HG03139 (cell line): Measurements from ENCODE around the gene MS4A14.
"Not testable (repeated sequence)": the region's sequence is repeated elsewhere in the genome, so short reads cannot be mapped to it uniquely, and the experiment has no call there.

Source experiments
- ATAC-seq: cut with Tn5 transposase; IDR thresholded peaks from one replicate; pipeline ENCODE4 v1.9.1; 2021; ENCODE audit not compliant: unreplicated experiment

The MS4A14 gene

DNA sequence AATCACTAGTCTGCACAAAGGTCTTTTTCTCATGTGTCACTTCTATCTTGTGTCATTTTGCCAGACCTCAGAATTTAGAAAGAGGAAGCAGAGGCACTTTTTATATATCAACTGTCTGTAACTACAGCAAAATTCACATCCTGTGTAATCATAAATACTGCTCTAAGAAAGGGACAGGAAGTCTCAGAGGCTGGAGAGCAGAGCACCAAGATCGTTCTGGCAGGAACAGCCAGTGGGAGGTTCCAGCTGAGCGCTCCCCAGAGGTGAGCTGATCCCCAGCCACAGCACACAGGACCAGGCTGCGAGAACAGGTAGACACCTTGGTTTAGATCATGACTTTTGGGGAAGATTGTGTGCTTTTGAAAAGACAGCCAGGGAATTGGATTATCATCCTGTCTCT, 17.9 kb upstream of the MS4A14 start, which contains the start of gene MS4A7:
MS4A7 (plus strand) TSS at position 179 of the 400 bp plus-strand sequence. CDS start 4,610 bp downstream, outside the sequence.
- peak; percentile 92 for ATAC-seq

DNA sequence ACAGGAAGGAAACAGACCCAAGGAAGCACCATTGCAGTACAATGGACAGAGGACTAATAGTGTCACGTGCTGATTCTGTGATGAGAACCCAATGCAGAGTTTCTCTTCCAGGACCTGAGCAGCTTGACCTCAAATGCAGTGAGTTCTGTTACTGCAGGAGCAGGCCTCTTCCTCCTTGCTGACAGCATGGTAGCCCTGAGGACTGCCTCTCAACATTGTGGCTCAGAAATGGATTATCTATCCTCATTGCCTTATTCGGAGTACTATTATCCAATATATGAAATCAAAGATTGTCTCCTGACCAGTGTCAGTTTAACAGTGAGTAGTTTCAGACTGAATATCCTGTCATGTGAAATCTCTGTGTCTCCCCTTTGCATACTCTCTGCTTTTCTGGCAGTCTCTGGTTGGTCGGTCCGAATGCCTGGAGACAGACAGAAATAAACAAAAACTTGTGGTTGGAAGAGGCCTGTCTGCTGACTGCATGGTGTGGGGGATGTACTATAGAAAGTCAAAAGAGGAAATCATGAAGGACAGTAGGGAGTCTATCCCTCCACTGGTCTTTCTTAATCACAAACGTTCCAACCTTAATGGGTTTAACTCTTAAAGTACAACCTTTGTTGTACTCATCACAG, 6.9 kb upstream of the MS4A14 start:
- peak; percentile 93 for ATAC-seq

DNA sequence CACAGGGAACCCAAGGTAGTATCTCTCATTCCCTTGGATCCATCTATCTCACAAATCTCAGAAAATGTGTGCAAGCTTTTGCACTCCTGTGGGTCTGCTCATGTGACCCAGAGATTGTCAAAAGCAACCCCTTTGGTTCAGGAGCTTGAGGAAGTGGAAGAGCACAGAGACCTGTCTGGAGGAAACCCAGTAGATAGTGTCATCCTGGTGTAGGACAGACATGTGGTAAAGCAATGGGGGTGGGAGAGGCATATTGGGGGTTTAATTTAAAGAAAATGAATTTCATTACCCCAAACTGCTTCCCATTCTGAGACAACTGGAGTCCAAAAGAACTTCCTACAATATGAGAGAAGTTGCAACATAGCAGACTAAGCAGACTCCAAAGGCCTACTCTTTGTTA, 5.8 kb upstream of the MS4A14 start:
- no peak for ATAC-seq

DNA sequence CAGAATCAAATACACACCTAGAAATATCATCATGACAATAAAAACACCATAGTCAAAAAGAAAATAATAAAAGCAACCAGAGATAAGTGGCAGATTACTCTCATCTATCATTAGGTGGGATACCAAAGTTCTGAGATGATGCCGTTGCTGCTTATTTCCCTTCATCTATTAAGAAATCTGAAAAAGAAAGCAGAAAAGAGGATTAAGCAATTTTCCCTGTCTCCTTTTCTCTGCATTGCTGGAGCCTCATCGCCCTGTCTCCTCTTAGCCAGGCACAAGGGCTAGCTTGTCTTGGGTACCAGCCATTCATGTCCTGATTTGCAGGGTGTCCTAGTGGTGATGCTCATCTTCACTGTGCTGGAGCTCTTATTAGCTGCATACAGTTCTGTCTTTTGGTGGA, 3.9 kb upstream of the MS4A14 start:
- ATAC-seq, result no peak

DNA sequence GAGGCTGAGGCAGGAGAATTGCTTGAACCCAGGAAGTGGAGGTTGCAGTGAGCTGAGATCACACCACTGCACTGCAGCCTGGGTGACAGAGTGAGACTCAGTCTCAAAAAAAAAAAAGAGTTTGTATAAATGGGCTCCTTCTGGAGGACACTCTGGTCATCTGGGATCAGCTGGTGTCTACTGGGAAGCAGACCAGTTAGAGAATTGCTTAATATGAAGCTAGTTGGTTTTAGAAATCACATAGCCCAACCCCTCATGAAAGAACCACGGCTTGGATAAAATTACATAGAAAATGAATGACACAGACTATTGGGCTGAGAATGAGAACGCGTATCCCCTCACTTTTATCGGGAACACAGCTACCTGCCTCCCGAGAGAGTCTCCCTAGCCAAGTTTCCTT, 3.2 kb upstream of the MS4A14 start:
- no peak for ATAC-seq

- ATAC-seq, result no peak
Observed at GRCh38 chr11:60394666-60395380, 1.4 kb upstream of the MS4A14 start.

DNA sequence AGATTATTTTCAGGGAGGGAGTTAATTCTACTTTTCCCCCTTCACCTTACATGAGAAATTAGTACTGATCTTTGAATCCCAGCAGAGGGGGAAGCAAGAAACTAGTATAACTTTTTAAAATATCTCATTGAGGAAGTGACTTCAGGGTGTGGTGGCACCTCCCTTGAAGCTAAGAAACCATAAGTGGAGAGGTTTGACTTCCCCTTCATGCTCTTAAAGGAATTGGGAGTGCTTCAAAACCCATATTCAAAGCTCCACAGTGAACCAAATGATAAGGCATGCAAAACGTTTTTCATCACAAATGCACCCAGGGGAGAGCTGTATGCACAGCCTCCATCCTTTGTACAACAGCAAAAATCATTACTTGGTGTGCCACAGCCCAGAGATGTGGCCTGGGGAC, 540 bp downstream of the MS4A14 start:
- no peak for ATAC-seq

DNA sequence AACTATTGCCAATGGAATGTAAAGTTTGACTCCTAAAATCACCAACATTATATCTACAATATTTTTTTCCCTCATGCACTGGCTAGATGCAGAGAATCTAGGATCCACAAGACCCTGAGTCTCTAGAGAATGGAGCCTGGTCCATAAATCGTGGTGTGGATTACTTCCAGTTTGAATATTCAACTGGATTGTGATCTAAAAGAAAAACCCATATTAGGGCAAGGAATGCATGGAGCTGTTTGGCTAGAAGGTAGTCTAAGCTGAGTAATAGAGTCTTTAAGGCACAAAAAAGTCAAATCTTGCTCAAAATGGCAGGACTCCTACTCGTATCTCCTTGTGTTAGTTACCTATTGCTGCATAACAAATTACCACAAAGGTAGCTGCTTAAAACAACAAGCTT, 23.8 kb downstream of the MS4A14 start:
- ATAC-seq, result no peak

DNA sequence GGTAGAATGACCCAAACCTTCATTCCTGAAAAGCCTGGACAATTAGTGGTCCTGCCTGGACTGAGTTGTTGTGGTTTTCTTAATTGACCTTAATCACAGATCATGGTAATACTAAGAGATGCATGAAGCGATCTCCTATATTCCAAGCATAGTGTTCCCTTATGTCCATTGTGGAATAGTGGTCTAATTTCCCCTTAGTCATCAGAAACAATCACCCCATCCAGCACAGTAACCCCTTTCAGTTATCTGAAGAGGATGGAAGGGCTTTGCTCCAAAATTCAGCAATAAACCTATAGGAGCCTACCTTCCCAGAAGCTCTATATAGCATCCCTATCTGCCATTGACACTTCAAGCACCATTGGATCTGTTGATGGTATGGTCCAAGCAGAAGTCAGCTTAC, 26.4 kb downstream of the MS4A14 start:
- no peak for ATAC-seq

DNA sequence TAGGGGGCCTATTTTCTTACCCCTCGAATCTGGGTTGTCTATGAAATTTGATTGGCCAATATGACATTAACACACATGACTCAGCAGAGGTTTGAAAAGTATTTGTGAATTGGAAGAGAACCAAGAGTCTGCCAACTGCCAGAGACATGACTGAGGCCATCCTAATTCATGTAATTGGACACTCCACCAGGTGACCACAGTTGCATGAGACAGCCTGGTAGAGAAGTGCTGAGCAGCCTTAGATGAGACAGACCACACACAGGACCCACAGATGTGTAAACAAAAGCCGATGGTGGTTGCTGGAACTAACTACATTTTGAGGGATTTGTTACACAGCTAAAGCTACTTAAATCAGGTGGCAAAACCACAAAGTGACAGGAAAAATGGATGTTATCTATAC, 32.3 kb downstream of the MS4A14 start:
- ATAC-seq, result no peak

GRCh38 chr11:60429272-60429671, 33.0 kb downstream of the MS4A14 start, which contains the start of gene MS4A5:
TSS of gene MS4A5 (plus strand) at chr11:60429572. CDS start at chr11:60429675, 103 bp downstream.
- ATAC-seq, result no peak

GRCh38 chr11:60431251-60431650, 35.0 kb downstream of the MS4A14 start:
- no peak for ATAC-seq

DNA sequence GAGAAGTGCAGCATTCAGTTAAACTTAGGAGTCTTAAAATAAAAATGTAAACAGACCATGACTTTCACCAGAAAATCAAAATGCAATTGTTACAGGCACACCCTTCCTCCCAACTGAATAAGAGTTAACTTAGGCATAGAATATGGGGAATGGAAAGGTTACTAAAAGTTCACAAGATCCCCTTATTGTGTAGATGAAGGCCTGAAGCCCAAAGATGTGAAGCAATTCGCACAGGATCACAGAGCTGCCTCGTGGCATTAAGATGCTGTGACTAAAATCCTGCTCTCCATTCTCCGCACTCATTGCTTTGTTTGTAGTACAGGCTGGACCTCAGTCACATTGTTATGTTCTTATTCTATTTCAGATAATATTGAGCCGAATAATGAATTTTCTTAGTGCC, 37.1 kb downstream of the MS4A14 start:
- no peak for ATAC-seq

DNA sequence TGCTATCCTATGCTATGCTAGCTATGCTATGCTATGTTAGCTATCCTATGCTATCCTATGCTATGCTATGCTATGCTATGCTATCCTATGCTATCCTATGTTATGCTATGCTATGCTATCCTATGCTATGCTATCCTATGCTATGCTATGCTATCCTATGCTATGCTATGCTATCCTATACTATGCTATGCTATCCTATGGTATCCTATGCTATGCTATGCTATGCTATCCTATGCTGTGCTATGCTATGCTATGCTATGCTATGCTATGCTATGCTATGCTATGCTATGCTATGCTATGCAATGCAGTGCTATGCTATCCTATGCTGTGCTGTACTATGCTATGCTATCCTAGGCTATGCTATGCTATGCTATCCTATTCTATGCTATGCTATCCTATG, 50.8 kb downstream of the MS4A14 start:
- no peak for ATAC-seq

GRCh38 chr11:60447846-60448245, 51.6 kb downstream of the MS4A14 start:
- no peak for ATAC-seq

- ATAC-seq, result not testable (repeated sequence)
Observed at GRCh38 chr11:60451185-60451584, 54.9 kb downstream of the MS4A14 start.

DNA sequence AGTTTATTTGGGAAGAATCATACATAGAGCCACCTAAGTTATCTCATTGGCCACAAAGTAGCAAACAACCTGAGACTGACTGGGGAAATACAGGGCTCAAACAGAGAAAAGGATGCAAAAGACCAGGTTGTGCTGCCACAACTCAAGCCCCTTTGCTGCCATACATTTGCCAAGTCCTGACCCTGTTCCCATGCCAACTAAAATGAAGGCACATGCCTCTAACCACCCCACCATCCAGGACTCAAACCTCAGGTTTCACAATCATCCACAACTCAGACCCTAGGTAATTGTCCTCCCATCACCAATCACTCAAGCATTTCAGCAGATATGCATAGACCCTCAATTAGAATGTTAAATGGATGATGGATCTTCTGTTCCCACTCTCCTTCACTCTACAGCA, 58.0 kb downstream of the MS4A14 start:
- ATAC-seq, result no peak

GRCh38 chr11:60455531-60456042, 59.3 kb downstream of the MS4A14 start, which contains the start of gene MS4A1:
TSS of gene MS4A1 (plus strand) at chr11:60455847. CDS start at chr11:60462375, 6,528 bp downstream.
- peak; percentile 84 for ATAC-seq

DNA sequence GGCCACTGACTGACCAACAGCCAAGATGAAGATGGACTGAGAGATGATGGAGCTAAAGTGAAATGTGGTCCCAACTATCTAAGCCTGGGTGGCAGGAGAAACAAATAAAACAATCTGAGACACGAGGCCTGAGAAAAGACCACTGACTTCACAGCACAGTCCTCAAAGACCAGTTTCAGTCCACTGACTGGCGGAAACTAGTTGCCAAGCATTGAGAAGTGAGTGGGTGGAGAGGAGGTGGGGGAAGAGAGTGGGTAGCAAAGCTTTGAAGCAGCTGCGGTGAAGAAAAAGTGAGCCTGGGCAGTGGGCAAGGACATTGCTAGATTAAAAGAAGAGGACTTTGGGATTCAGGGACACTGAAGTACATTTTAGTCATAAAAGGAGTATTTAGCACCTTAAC, 61.3 kb downstream of the MS4A14 start:
- ATAC-seq, result peak; percentile 34

DNA sequence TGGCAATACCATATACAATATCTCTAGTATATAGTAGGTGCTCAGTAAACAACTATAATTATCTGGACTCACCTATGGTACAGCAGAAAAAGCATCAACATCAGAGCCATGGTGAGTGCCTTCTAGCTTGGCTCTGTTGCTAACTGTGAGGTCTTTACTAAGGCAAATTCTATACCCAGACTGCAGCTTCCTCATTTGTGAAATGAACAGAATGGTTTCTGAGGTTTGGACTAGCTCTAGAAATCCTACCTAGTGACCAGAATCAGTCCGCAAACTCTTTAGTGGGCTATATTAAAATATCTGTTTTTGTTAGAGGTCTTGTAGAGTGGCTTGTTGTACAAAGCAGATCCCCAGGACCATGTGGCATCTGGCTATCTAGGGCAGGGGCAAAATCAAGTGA, 63.1 kb downstream of the MS4A14 start:
- no peak for ATAC-seq
